GM18526 (cell line): ENCODE results near the gene GPR101.

Experiments used
- POLR2A ChIP-seq: IDR thresholded peaks from 3 replicates; pipeline ENCODE4 v1.6.1; 2011; ENCODE audit not compliant: insufficient read length; ENCODE audit errors: extremely low read depth

The GPR101 gene

GRCh38 chrX:137034508-137034872, 695 bp upstream of the GPR101 start:
- no peak for TF ChIP-seq POLR2A

DNA sequence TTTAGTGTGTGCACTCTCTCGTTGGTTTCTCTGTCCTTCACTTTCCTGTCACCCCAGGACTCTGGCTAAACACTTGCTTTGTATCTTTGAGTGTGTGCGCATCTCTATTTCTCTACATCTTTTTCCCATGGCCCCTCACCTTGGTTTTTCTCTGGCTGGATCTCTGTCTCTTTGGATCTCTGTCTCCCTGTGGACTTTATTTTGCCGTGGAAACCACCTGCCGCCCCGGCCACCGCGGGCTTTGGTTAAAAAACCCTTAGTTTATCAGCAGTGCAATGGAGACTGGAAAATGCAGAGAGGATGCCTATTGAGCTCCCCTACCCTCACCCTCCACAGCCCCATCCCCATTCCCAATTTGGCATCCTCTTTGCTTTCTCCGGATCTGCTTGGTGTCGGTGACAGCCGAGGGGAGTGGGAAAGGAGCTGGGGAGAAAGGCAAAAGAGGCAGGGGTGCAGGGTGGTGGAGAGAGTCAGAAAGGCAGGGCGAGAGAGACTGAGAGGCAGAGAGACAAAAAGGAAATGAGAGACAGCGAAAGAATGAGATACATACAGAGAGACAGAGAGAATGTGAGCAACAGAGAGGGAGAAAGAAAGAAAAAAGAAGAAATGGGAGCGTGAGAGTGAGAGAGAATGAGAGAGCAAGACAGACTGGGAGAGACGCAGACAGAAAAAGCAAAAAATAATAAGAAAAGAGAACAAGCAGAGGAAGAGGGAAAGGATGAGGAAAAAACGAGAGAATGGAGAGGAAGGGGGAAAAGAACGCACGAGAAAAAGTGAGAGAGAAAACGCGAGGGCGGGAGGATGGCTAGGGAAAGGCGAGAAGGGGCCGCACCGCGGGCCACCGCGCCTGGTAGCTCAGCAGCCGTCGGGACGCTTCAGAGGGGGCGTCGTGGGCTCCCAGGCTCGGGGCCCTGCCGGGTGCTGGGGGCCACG, 688 bp downstream of the GPR101 start:
- no peak for TF ChIP-seq POLR2A

DNA sequence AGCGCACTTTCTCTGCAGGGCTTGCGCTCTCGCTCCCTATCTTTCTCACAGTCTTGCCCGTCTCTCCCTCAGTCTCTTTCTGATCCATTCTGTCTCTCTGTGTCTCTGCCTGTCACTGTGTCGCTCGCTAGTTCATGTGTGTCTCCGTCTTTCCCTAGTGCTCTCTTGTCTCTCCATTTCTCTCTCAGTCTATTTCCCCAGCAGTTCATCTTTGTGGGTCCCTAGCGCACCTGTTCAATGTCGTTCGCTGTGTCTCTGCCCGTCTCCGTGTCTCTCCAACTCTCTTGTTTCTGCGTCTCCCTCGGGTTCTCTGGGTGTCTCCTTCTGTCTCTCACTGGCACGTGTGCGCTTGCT, 1.5 kb downstream of the GPR101 start:
- TF ChIP-seq POLR2A: no peak

DNA sequence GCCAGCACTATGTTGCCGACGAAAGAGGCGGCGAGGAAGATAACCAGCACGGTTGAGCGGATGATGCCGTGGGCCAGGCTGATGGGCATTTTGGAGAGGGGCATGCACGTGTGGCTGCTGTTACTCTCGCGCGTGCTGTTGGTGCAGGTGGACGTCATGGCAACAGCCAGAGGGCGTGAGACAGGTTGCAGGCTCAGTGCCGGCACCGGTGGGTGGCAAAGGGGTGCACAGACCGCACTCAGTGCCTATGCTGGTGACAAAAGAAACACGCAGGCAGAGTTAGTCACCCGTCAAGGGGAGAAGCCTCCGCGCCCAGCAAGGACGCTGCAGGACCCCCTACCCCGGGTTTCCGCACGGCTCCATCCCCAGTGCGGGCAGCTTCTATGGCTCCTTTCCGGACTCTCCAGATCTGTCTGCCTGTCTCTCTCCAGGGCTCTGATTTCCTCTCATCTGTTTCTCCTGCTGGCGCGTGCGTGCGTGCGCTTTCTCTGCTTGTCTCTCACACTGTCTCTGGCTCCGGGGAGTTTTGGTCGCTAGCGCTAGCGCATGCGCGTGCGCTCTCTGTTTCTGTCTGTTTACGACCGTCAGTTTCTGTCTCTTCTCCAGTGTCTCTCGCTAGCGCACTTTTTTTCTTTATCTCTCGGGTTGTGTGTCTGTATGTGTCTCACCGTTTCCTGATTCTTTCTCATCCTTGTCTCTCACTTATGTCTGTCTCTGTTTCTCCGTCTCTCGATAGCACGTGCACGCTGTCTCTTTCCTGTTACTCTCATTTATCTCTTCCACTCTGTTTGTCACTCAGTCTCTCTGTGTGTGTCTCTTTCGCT, 2.1 kb downstream of the GPR101 start:
- no peak for TF ChIP-seq POLR2A

DNA sequence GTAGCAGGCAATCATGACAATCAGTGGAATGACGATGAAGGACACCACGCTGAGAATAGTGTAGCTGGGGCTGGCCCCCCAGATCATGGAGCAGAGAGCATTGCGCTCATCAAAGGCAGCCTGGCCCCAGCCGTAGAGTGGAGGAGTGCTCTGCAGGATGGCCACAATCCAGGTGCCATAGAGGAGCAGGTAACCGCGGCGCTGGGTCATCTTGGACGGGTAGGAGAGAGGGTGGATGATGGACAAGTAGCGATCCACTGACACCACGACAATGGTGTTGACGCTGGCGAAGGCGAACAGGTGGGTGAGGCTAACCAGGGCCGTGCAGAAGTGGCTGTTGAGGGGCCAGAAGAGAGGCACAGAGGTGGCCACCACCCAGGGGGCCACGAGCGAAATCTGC, 2.8 kb downstream of the GPR101 start:
- TF ChIP-seq POLR2A: no peak

DNA sequence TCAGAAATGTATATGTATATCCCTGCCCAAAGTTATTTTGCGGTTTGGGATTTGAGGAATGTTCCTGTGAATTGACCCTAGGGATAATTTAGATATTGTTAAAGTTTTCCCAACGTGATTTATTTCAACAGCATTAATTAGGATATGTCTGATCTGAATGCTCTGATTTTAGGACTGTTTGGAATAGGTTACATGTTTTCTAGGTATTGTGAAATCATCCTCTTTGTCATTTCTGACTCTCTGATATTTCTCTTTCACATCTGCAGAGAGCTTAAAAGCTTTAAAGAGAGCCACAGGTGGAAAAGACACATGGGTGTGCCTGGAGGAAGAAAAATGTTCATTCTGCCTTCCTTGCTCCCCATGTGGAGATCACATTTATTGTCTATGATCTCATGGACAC, 5.1 kb downstream of the GPR101 start:
- TF ChIP-seq POLR2A: no peak

GRCh38 chrX:137025930-137026329, 7.9 kb downstream of the GPR101 start:
- no peak for TF ChIP-seq POLR2A

DNA sequence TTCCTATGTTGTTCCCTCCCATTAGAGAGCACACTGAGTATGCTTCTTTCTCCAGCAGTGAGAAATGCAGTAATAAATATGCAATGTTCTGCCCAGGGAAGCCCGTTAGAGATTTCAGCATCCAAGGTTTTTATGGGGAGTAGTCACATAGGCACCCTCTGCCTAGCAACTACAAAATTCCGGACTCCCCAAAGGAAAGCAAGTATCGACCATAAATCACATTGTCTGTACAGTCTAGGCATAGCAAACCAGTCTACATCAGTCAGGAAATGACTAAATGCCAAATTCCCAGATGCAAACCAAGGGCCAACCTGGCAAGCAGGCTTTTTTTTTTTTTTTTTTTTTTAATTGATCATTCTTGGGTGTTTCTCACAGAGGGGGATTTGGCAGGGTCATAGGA, 34.8 kb downstream of the GPR101 start:
- no peak for TF ChIP-seq POLR2A
